Germinal center (tissue), 1 donor: Measurements from ENCODE around the gene ERN2.
"Not testable (repeated sequence)": the region's sequence is repeated elsewhere in the genome, so short reads cannot be mapped to it uniquely, and the experiment has no call there.

Experiments used
- DNase-seq: peaks from one replicate; pipeline ENCODE4 v3.0.0; 2012; ENCODE audit warnings: mixed read lengths, low spot score

ERN2 gene

GRCh38 chr16:23722613-23723240 lies 9.7 kb upstream of the ERN2 start:
- not testable (repeated sequence) for DNase-seq

- no peak for DNase-seq
These were observed 3.5 kb upstream of the ERN2 start for GRCh38 chr16:23716484-23716883.

- DNase-seq, result no peak
These were observed 1.2 kb downstream of the ERN2 start for GRCh38 chr16:23711785-23712184.

DNA sequence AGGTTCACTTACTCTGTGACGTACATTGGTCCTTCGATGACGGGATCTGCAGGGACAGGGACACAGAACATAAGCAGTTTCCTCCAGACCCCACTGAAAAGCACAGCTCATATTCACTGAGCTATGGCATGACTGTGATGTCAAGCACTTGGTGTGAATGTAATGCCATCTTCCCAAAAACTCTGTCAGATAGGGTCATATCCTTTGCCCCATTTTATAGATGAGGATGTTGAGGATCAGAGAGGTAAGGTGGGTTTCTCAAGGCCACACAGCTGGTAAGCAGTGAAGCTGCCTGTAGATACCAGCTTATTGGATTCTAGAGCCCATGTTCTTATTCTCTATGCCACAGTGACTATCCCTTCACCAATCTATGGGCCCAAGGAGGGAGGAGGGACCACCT lies 2.5 kb downstream of the ERN2 start:
- no peak for DNase-seq

DNA sequence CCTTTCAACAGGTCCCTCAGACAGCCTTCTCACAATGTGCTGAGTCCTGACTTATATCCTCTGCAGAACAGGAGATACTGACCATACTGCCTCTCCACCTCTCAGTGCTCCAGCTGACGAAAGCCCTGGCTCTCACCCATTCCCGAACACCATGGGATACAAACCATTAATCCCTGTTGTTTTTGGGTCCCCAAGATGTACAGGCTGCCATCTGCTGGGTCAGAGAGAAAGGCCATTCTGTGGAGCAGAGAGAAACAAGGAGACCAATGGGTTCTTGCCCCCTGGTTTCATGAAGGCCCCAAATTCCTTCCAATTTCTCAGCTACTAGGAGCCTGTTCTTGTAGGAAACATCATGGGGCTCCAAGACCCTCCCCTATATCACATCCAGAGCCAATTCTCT lies 3.0 kb downstream of the ERN2 start:
- DNase-seq, result no peak

- DNase-seq, result no peak
These were observed 3.5 kb downstream of the ERN2 start for GRCh38 chr16:23709536-23709935.

- DNase-seq, result no peak
These were observed 6.6 kb downstream of the ERN2 start for GRCh38 chr16:23706439-23706838.

DNA sequence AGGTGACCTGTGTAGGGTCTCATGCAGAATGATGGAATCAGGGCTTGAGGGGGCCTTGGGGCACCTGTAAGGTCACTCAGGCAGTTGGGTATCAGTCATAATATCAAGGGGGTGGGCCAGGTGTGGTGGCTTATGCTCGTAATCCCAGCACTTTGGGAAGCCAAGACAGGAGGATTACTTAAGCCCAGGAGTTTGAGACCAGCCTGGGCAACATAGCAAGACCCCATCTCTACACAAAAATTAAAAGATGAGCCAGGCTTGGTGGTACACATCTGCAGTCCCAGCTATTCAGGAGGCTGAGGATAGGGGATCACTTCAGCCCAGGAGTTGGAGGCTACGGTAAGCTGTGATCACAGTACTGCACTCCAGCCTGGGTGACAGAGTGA lies 7.5 kb downstream of the ERN2 start:
- no peak for DNase-seq

GRCh38 chr16:23704772-23705516 lies 8.1 kb downstream of the ERN2 start:
- no peak for DNase-seq

DNA sequence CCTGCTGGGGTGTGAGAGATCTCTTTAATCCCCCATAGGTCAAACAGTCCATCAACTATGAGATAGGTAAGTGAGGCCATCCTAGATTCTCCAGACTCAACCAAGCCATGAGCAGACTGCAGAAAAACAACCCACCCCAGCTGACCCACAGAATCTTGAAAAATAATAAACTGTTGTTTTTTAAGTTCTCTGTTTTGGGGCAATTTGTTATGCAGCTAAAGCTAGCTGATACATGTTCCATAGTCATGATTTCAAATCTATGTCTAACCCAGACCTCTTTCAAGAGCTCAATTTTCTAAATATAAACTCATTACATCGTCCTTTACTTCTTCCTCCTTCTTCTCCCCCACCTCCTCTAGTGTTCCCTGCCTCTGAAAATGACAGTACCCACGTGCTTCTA lies 10.1 kb downstream of the ERN2 start:
- DNase-seq, result no peak

DNA sequence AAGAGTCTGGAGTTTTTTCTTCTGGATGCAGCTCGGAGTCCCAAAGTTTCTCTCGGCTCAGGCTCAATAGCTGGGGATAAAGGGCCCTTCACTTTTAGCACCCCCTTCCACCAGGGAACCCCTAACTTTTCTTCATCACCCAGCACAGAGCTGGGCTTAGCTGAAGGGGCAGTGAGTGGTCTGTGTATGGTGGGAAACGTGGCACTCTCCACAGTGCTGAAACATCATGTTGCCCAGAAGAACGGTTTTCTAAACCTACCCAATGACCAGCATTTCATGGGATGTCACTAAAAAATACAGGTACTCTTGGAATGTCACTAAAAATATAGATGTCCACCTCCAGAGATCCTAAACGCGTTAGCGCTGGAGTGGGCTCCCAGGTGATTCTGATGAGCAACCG lies 12.0 kb downstream of the ERN2 start:
- DNase-seq, result no peak

DNA sequence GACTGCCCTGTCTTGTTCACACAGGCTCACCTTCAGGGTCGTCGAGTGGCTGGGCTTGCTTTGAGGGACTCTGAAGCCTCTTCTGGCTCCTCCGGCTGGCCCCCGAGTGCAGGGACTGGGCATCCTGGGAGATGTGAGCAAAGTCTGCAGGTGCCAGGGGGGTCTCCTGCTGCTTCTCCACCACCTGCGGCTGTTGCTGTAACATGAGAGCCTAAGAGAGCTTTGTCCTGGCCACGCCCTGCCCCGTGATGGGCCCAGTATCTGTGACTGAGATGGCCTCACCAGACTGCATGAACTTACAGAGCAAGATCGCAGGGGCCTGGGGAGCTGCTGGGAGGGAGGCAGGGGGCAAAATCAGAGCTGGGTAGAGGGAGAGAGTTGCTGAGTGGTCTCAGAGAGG lies 12.5 kb downstream of the ERN2 start:
- DNase-seq, result no peak

DNA sequence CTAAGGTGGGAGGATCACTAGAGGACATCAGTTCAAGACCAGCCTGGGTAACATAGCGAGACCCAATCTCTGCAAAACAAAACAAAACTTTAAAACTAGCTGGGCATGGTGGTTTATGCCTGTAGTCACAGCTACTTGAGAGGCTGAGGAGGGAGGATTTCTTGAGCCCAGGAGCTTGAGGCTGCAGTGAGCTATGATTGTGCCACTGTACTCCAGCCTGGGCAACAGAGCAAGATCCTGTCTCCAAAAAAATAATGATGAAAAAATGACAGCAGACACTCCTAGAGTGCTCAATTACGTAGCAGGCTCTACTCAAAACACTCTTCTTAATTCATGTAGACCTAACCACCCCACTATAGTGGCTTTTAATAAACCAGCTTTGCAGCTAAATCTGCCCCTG lies 12.9 kb downstream of the ERN2 start:
- DNase-seq, result no peak

DNA sequence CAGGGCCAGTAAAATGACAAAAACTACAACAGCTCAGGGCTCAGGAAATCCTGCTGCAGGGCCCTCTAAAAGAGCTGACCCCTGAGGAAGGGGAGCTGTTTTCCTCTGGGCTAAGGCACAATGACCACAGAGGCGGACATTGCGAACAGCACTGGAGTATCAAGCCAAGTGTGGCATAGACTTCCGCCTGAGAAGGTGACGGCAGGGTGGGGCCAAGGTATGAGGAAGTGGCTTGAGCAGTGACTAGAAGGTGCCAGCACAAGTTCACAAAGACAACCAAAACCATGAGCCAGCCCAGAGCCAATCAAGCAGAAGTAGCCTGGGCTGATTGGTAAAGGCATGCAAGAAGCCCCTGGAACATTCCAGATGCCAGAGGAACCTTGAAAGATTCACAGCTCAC lies 13.9 kb downstream of the ERN2 start:
- peak; percentile 19 for DNase-seq

DNA sequence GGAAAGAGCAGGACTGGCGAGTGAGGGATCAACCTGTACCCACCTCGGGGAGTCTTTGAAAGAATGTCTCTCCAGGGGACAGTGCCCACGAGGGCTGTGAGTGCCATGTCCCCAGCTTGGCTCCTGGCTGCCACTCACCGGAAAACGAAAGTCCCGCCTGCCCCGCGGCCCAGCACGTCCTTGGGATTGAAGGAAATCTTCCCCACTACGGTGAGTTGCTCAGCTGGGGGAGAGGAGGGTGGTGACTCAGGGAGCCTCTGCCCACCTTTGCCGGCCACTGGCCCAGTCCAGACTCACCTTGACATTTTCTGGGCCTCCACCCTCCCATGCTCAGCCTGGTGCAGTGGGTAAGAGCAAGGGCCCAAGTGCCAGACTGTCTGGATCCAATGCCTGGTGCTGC lies 17.3 kb downstream of the ERN2 start:
- no peak for DNase-seq

DNA sequence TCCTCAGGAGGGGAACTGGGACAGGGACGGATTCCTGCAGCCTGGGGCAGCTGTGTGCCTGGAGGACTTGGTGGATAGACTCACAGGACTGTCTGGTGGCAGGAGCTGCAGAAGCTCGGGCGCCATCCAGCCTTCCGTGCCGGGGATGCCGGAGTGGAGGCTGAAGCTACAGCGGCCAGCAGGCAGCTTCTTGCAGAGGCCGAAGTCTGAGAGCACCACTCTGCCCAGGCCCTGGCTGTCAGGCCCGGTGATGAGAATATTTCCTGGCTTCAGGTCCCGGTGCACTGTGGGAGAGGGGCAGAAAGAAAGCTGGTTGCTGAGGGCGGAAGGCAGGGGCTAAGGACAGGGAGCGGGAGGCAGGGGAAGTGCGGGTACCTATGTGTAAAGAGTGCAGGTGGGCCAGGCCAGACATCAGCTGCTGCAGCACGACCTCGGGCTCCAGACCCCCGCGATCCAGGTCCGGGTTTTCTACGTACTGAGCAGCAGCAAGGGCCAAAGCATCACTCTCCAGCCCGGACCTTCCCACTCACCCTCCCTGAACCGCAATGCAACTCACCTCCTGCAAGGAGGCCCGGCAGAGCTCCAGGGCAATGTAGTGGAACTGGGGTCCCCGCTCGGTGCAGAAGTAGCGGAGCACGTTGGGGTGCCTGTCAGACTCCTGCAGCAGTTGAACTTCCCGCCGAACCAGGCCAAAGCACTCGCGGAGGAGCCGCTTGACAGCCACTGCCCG lies 18.2 kb downstream of the ERN2 start:
- peak; percentile 60 for DNase-seq

DNA sequence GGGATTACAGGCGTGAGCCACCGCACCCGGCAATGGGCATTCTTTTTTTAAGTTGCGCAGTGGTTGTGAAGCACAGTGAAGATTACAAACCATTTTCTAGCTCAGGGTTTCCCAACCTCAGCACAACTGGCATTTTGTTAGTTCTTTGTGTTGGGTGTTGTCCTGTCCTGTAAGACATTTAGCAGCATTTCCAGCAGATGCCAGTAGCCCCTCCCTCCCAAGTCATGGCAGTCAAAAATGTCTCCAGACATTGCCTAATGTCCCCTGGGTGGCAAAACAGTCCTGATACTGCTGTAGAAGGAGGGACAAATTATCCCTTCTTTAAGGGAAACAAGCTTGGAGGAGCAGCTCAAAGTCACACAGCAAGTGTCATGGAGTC lies 18.8 kb downstream of the ERN2 start:
- DNase-seq, result no peak

GRCh38 chr16:23692190-23692837 lies 20.7 kb downstream of the ERN2 start:
- DNase-seq, result no peak

DNA sequence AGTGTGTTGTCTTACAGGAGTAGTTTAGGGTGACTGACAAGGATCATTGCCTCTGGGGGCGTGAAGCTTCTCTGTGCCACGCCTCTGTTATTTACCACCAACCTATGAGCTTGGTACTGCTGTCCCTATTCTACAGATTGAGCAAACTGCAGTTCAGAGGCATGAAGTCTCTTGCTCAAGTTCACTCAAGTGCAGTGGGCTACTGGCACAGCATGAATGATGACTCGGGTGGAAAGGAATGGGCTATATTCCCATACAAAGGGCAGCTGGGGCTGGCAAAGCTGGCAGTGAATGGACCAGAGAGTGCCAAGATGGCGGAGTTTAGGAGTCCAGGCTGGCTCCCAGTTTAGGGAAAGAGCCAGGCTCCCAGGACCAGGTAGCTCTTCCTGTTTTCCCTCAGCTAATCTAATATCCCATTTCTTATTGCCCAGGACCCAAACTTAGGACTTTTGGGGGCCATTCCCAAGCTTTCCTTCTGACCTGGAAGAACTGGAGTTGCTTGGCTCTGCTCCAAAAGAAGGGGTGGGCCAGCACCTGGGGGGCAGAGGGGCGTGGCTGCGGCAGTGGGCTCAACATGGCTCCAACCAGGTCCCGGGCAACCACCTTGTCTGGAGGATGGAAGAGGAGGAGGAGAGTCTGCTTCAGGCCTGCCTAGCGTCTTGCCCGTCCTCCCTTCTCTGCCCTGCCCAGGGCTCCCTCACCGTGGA lies 21.4 kb downstream of the ERN2 start:
- DNase-seq, result no peak

DNA sequence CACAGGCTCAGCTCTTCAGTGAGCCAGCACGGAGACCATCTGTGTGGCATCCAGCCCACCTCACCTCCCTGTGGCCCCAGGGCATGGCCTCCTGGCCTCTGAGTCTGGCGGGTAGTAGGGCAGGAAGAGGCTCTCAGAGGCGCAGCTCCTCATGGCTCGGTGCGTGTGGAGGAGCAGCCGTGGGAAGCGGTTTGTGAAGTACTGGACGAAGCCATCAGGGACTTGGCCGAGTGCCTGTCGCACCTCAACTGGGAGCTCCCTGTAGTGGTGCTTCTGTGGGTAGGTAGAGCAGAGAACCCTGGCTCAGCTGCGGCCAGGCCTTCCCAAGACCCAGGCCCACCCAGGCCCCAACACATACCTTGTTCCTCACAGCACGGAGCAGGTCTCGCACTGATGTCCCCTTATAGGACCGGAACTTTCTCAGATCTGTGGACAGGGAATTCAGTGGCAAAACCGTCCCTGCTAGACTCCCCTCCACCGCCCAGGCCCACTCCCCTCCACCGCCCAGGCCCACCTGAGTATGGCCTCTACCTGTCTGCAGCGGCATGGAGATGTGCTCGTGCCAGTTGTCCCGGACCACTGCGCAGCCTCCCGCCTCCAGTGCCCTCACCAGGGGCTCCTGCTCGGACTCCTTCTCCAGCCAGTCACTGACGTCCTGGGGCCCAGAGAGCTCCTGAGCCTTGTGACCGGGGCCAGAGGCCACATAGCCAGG lies 22.1 kb downstream of the ERN2 start:
- no peak for DNase-seq

DNA sequence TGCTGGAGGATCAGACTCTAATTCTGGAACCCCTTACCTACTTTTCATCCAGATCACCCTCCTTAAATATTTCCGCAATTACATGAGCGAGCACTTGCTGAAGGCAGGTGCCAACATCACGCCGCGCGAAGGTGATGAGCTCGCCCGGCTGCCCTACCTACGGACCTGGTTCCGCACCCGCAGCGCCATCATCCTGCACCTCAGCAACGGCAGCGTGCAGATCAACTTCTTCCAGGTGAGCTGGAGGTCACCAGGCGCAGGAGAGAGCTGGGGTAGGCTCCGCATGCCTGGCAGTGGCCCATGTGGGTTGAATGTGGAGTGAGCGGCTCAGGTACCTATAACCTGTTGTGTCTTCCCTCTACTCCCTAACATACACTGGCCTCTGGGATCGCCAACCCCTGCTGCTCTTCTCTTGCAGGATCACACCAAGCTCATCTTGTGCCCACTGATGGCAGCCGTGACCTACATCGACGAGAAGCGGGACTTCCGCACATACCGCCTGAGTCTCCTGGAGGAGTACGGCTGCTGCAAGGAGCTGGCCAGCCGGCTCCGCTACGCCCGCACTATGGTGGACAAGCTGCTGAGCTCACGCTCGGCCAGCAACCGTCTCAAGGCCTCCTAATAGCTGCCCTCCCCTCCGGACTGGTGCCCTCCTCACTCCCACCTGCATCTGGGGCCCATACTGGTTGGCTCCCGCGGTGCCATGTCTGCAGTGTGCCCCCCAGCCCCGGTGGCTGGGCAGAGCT lies 23.4 kb downstream of the ERN2 start:
- no peak for DNase-seq
